ENCODE results near the gene CTNND2. TPM values are rescaled to one million over a fixed set of nuclear protein-coding genes. Genes with fewer than 3 reads are reported as not detected.

Gene CTNND2
- total RNA-seq, 1 experiment from 2014 or later = not detected

- Histone ChIP-seq H3K4me3 (no peak overlapping the region), H3K27ac (no peak overlapping the region), H3K9me3 (replicated peaks) (no peaks in the 10 kb centered on the region), H3K4me1 (replicated peaks) (no peaks in the 10 kb centered on the region), H3K36me3 (no peaks in the 10 kb centered on the region), H3K27me3 (replicated peaks) (no peaks in the 10 kb centered on the region)
- no peak for DNase-seq (ENCODE audit: low read depth in 1 of 2, low spot score in 2 of 2)
These were observed 179.3 kb downstream of the CTNND2 start for GRCh38 chr5:11724940-11725339.

- no peaks in the 10 kb centered on the region for H3K9me3 ChIP-seq (replicated peaks)
These were observed 184.3 kb downstream of the CTNND2 start for GRCh38 chr5:11719888-11720481.

GRCh38 chr5:11715461-11716196 lies 188.6 kb downstream of the CTNND2 start:
- no peaks in the 10 kb centered on the region for H3K9me3 ChIP-seq (replicated peaks)
- H3K4me3 ChIP-seq = no peak overlapping the region
- no peaks in the 10 kb centered on the region for H3K4me1 ChIP-seq (replicated peaks)
- no peak for DNase-seq (ENCODE audit: low read depth in 1 of 2, low spot score in 2 of 2)
- no peaks in the 10 kb centered on the region for H3K36me3 ChIP-seq
- no peak overlapping the region for H3K27ac ChIP-seq
- peaks cover 10% of the 10 kb centered on the region; the same call in 1 of the 2 replicates for H3K27me3 ChIP-seq (replicated peaks)

More at GRCh38 chr5:11719888-11720481, 184.3 kb downstream of the CTNND2 start:
- Histone ChIP-seq H3K4me3 (no peak overlapping the region), H3K27me3 (replicated peaks) (no peaks in the 10 kb centered on the region), H3K27ac (no peak overlapping the region), H3K36me3 (no peaks in the 10 kb centered on the region), H3K4me1 (replicated peaks) (no peaks in the 10 kb centered on the region)
- DNase-seq (ENCODE audit: low read depth in 1 of 2, low spot score in 2 of 2) = peak in 1 of 2 experiments; percentile 14

- H3K4me1 ChIP-seq (replicated peaks) = no peaks in the 10 kb centered on the region
- H3K27ac ChIP-seq = no peak overlapping the region
- H3K9me3 ChIP-seq (replicated peaks) = no peaks in the 10 kb centered on the region
- DNase-seq (ENCODE audit: low read depth in 1 of 2, low spot score in 2 of 2) = no peak
- H3K27me3 ChIP-seq (replicated peaks) = peaks cover 22% of the 10 kb centered on the region; the same call in 1 of the 2 replicates
- no peak overlapping the region for H3K4me3 ChIP-seq
- no peaks in the 10 kb centered on the region for H3K36me3 ChIP-seq
These were observed 192.3 kb downstream of the CTNND2 start for GRCh38 chr5:11711932-11712331.

GRCh38 chr5:11709021-11709420 lies 195.2 kb downstream of the CTNND2 start:
- no peak for DNase-seq (ENCODE audit: low read depth in 1 of 2, low spot score in 2 of 2)
- Histone ChIP-seq H3K27me3 (replicated peaks) (peaks cover 24% of the 10 kb centered on the region; the same call in 1 of the 2 replicates), H3K4me3 (no peak overlapping the region), H3K9me3 (replicated peaks) (no peaks in the 10 kb centered on the region), H3K27ac (no peak overlapping the region), H3K4me1 (replicated peaks) (no peaks in the 10 kb centered on the region), H3K36me3 (no peaks in the 10 kb centered on the region)

- no peaks in the 10 kb centered on the region for H3K36me3 ChIP-seq
- DNase-seq (ENCODE audit: low read depth in 1 of 2, low spot score in 2 of 2) = no peak
- no peak overlapping the region for H3K27ac ChIP-seq
- H3K9me3 ChIP-seq (replicated peaks) = no peaks in the 10 kb centered on the region
- 0 out of 2 replicates have a peak, but pooled peaks cover 14% of the 10 kb centered on the region for H3K27me3 ChIP-seq (replicated peaks)
- H3K4me1 ChIP-seq (replicated peaks) = no peaks in the 10 kb centered on the region
- H3K4me3 ChIP-seq = no peak overlapping the region
These were observed 199.3 kb downstream of the CTNND2 start for GRCh38 chr5:11704916-11705315.

- no peak for DNase-seq (ENCODE audit: low read depth in 1 of 2, low spot score in 2 of 2)
- Histone ChIP-seq H3K4me1 (replicated peaks) (no peaks in the 10 kb centered on the region), H3K9me3 (replicated peaks) (no peaks in the 10 kb centered on the region), H3K27ac (no peak overlapping the region), H3K27me3 (replicated peaks) (0 out of 2 replicates have a peak, but pooled peaks cover 5% of the 10 kb centered on the region), H3K4me3 (no peak overlapping the region), H3K36me3 (no peaks in the 10 kb centered on the region)
These were observed 203.9 kb downstream of the CTNND2 start for GRCh38 chr5:11700391-11700790.

GRCh38 chr5:11692636-11693035 lies 211.6 kb downstream of the CTNND2 start:
- no peak for DNase-seq (ENCODE audit: low read depth in 1 of 2, low spot score in 2 of 2)
- Histone ChIP-seq H3K4me3 (no peak overlapping the region), H3K9me3 (replicated peaks) (no peaks in the 10 kb centered on the region), H3K27ac (no peak overlapping the region), H3K36me3 (no peaks in the 10 kb centered on the region), H3K4me1 (replicated peaks) (no peaks in the 10 kb centered on the region), H3K27me3 (replicated peaks) (no peaks in the 10 kb centered on the region)

GRCh38 chr5:11687498-11687897 lies 216.7 kb downstream of the CTNND2 start:
- no peak for DNase-seq (ENCODE audit: low read depth in 1 of 2, low spot score in 2 of 2)
- Histone ChIP-seq H3K9me3 (replicated peaks) (no peaks in the 10 kb centered on the region), H3K4me3 (no peak overlapping the region), H3K4me1 (replicated peaks) (no peaks in the 10 kb centered on the region), H3K36me3 (no peaks in the 10 kb centered on the region), H3K27me3 (replicated peaks) (no peaks in the 10 kb centered on the region), H3K27ac (no peak overlapping the region)

GRCh38 chr5:11684607-11685006 lies 219.6 kb downstream of the CTNND2 start:
- no peak for DNase-seq (ENCODE audit: low read depth in 1 of 2, low spot score in 2 of 2)
- H3K9me3 ChIP-seq (replicated peaks) = no peaks in the 10 kb centered on the region
- no peaks in the 10 kb centered on the region for H3K4me1 ChIP-seq (replicated peaks)
- H3K27ac ChIP-seq = no peak overlapping the region
- no peaks in the 10 kb centered on the region for H3K36me3 ChIP-seq
- H3K4me3 ChIP-seq = no peak overlapping the region
- no peaks in the 10 kb centered on the region for H3K27me3 ChIP-seq (replicated peaks)

- H3K36me3 ChIP-seq = no peaks in the 10 kb centered on the region
- DNase-seq (ENCODE audit: low read depth in 1 of 2, low spot score in 2 of 2) = no peak
- H3K27ac ChIP-seq = no peak overlapping the region
- no peaks in the 10 kb centered on the region for H3K4me1 ChIP-seq (replicated peaks)
- no peaks in the 10 kb centered on the region for H3K27me3 ChIP-seq (replicated peaks)
- H3K4me3 ChIP-seq = no peak overlapping the region
- H3K9me3 ChIP-seq (replicated peaks) = no peaks in the 10 kb centered on the region
These were observed 220.6 kb downstream of the CTNND2 start for GRCh38 chr5:11683666-11684065.

- no peaks in the 10 kb centered on the region for H3K9me3 ChIP-seq (replicated peaks)
- DNase-seq (ENCODE audit: low read depth in 1 of 2, low spot score in 2 of 2) = no peak
- no peak overlapping the region for H3K27ac ChIP-seq
- H3K4me1 ChIP-seq (replicated peaks) = no peaks in the 10 kb centered on the region
- no peaks in the 10 kb centered on the region for H3K36me3 ChIP-seq
- H3K27me3 ChIP-seq (replicated peaks) = no peaks in the 10 kb centered on the region
- H3K4me3 ChIP-seq = no peak overlapping the region
These were observed 222.4 kb downstream of the CTNND2 start for GRCh38 chr5:11681796-11682195.

GRCh38 chr5:11679676-11680075 lies 224.6 kb downstream of the CTNND2 start:
- H3K9me3 ChIP-seq (replicated peaks) = no peaks in the 10 kb centered on the region
- DNase-seq (ENCODE audit: low read depth in 1 of 2, low spot score in 2 of 2) = no peak
- no peaks in the 10 kb centered on the region for H3K36me3 ChIP-seq
- H3K27ac ChIP-seq = no peak overlapping the region
- no peaks in the 10 kb centered on the region for H3K4me1 ChIP-seq (replicated peaks)
- no peaks in the 10 kb centered on the region for H3K27me3 ChIP-seq (replicated peaks)
- no peak overlapping the region for H3K4me3 ChIP-seq

- Histone ChIP-seq H3K27ac (no peak overlapping the region), H3K27me3 (replicated peaks) (no peaks in the 10 kb centered on the region), H3K9me3 (replicated peaks) (no peaks in the 10 kb centered on the region), H3K4me3 (no peak overlapping the region), H3K4me1 (replicated peaks) (no peaks in the 10 kb centered on the region), H3K36me3 (no peaks in the 10 kb centered on the region)
- no peak for DNase-seq (ENCODE audit: low read depth in 1 of 2, low spot score in 2 of 2)
These were observed 229.1 kb downstream of the CTNND2 start for GRCh38 chr5:11675184-11675583.

Measured in SJSA1 (cell line).